H1 (cell line): ENCODE measurements around the gene MYDGF. TPM values are rescaled to one million over a fixed set of nuclear protein-coding genes. Genes with fewer than 3 reads are reported as not detected.

Experiments used
- CTCF ChIA-PET: fragments of 300-600 bp; sonication (Branson Sonifier 250); formaldehyde crosslinking; loops from one replicate; lab custom pipeline; 2021; ENCODE audit not compliant: partially characterized antibody; lab: Charles Lee
- POLR2A ChIA-PET: fragments of 300-600 bp; sonication (Branson Sonifier 250); formaldehyde crosslinking; loops from one replicate; lab custom pipeline; 2021; ENCODE audit warnings: inconsistent platforms; ENCODE audit not compliant: partially characterized antibody; lab: Charles Lee
- DNase-seq, 2 experiments: peaks; one replicate each; pipeline versions ENCODE4 v3.0.0 to v3.0.0-alpha.2; 2010 to 2022; ENCODE audit warnings: low spot score in 2 of 2, low read depth in 1 of 2, mixed read lengths in 1 of 2
- FAIRE-seq: peaks from 2 replicates; lab custom pipeline; 2011; peaks lifted over from hg19 to GRCh38; lab: Jason Lieb, UNC
- H2AFZ ChIP-seq: 2 replicates; pipeline ENCODE4 v1.8.1; 2012; ENCODE audit warnings: low read length, inconsistent platforms
- H2AK5ac ChIP-seq: 2 replicates; pipeline ENCODE4 v1.6.1; 2013; ENCODE audit warnings: low read depth, low read length
- H2BK120ac ChIP-seq: replicated peaks from 2 replicates; pipeline ENCODE3; 2013; ENCODE audit warnings: low read depth, low read length, inconsistent platforms
- H2BK12ac ChIP-seq: 2 replicates; pipeline ENCODE4 v1.6.1; 2013; ENCODE audit warnings: low read depth, low read length
- H2BK15ac ChIP-seq: 2 replicates; pipeline ENCODE4 v1.6.1; 2013; ENCODE audit warnings: low read length
- H2BK20ac ChIP-seq: 2 replicates; pipeline ENCODE4 v1.6.1; 2013; ENCODE audit warnings: low read length
- H2BK5ac ChIP-seq: 2 replicates; pipeline ENCODE4 v1.6.1; 2013; ENCODE audit warnings: low read depth, low read length
- H3K14ac ChIP-seq: 2 replicates; pipeline ENCODE4 v1.6.1; 2013; ENCODE audit warnings: inconsistent platforms; ENCODE audit not compliant: insufficient read length
- H3K18ac ChIP-seq: 2 replicates; pipeline ENCODE4 v1.6.1; 2013; ENCODE audit warnings: low read length; ENCODE audit errors: extremely low read depth
- H3K23ac ChIP-seq: 2 replicates; pipeline ENCODE4 v1.6.1; 2013; ENCODE audit warnings: inconsistent platforms; ENCODE audit not compliant: insufficient read length
- H3K23me2 ChIP-seq: 2 replicates; pipeline ENCODE4 v1.6.1; 2013; ENCODE audit warnings: low read depth, low read length
- H3K27ac ChIP-seq: 2 replicates; pipeline ENCODE4 v1.6.1; 2011; ENCODE audit warnings: low read depth, low read length, inconsistent platforms
- H3K27me3 ChIP-seq, 4 experiments: replicated peaks in 1 of 4; 1 replicate in 1 of 4; 2 replicates in 3 of 4; pipeline versions ENCODE4 v1.6.1 to v1.8.1; 2011 to 2013; ENCODE audit warnings: low read length in 3 of 4, mild to moderate bottlenecking in 3 of 4, inconsistent platforms in 2 of 4, mixed read lengths in 2 of 4, moderate library complexity in 1 of 4; ENCODE audit not compliant: control insufficient read depth in 3 of 4, insufficient read depth in 3 of 4; ENCODE audit errors: extremely low read depth in 1 of 4
- H3K36me3 ChIP-seq, 4 experiments: 2 replicates each; pipeline versions ENCODE4 v1.6.1 to v1.8.1; 2011 to 2013; ENCODE audit warnings: mild to moderate bottlenecking in 4 of 4, low read length in 3 of 4, moderate library complexity in 2 of 4, control low read depth in 1 of 4, inconsistent platforms in 1 of 4; ENCODE audit not compliant: insufficient read depth in 4 of 4, control insufficient read depth in 2 of 4
- H3K4ac ChIP-seq: replicated peaks from 2 replicates; pipeline ENCODE3; 2013; ENCODE audit warnings: low read length, low read depth, mixed read lengths, inconsistent platforms; ENCODE audit not compliant: insufficient read length
- H3K4me1 ChIP-seq, 4 experiments: replicated peaks in 1 of 4; 1 replicate in 1 of 4; 2 replicates in 3 of 4; pipeline versions ENCODE4 v1.6.1 to v1.8.1; 2011 to 2013; ENCODE audit warnings: low read length in 3 of 4, inconsistent platforms in 2 of 4, mixed read lengths in 1 of 4; ENCODE audit not compliant: insufficient read depth in 4 of 4, control insufficient read depth in 3 of 4
- H3K4me2 ChIP-seq, 2 experiments: 2 replicates each; pipeline versions ENCODE4 v1.6.1 to v1.8.1; 2011 to 2013; ENCODE audit warnings: low read depth in 2 of 2, low read length in 2 of 2, control low read depth in 1 of 2, inconsistent platforms in 1 of 2, mild to moderate bottlenecking in 1 of 2; ENCODE audit not compliant: insufficient read depth in 1 of 2
- H3K4me3 ChIP-seq, 4 experiments: fragments of 200-600, 300-600 bp in 1 of 4; sonication (generic), shearing (Covaris generic), sonication (Bioruptor Twin) in 1 of 4; 2 replicates each; pipeline versions ENCODE4 v1.5.1 to v1.8.1; 2011 to 2016; ENCODE audit warnings: low read length in 4 of 4, low read depth in 3 of 4, control low read depth in 2 of 4, inconsistent platforms in 2 of 4, mild to moderate bottlenecking in 2 of 4, mixed read lengths in 1 of 4, moderate library complexity in 1 of 4; ENCODE audit not compliant: insufficient read depth in 2 of 4; ENCODE audit errors: extremely low read depth in 1 of 4
- H3K56ac ChIP-seq: replicated peaks from 2 replicates; pipeline ENCODE3; 2013; ENCODE audit warnings: low read depth, mild to moderate bottlenecking, mixed read lengths, low read length, inconsistent platforms; ENCODE audit not compliant: insufficient read length
- H3K79me1 ChIP-seq: 2 replicates; pipeline ENCODE4 v1.6.1; 2013; ENCODE audit warnings: low read depth, low read length, control low read depth
- H3K79me2 ChIP-seq, 2 experiments: 2 replicates each; pipeline versions ENCODE4 v1.6.1 to v1.8.1; 2012 to 2013; ENCODE audit warnings: low read length in 2 of 2, mild to moderate bottlenecking in 2 of 2, inconsistent platforms in 1 of 2; ENCODE audit not compliant: insufficient read depth in 2 of 2, control insufficient read depth in 1 of 2
- H3K9ac ChIP-seq, 4 experiments: replicated peaks in 1 of 4; 1 replicate in 1 of 4; 2 replicates in 3 of 4; pipeline versions ENCODE4 v1.6.1 to v1.8.1; 2011 to 2013; ENCODE audit warnings: low read depth in 3 of 4, low read length in 3 of 4, control low read depth in 2 of 4, mild to moderate bottlenecking in 2 of 4, moderate library complexity in 2 of 4, inconsistent platforms in 1 of 4; ENCODE audit errors: extremely low read depth in 1 of 4
- H3K9me3 ChIP-seq, 2 experiments: 2 replicates each; pipeline versions ENCODE4 v1.6.1 to v1.8.1; 2012 to 2013; ENCODE audit warnings: mild to moderate bottlenecking in 2 of 2, moderate library complexity in 2 of 2, control low read depth in 1 of 2, inconsistent platforms in 1 of 2, low read depth in 1 of 2, low read length in 1 of 2, mixed read lengths in 1 of 2; ENCODE audit not compliant: insufficient read depth in 2 of 2
- H4K20me1 ChIP-seq, 2 experiments: replicated peaks in 1 of 2; 2 replicates each; pipeline versions ENCODE3 to v1.8.1; 2011 to 2013; ENCODE audit warnings: inconsistent platforms in 2 of 2, low read length in 2 of 2, mild to moderate bottlenecking in 1 of 2; ENCODE audit not compliant: insufficient read depth in 2 of 2, control insufficient read depth in 1 of 2
- H4K5ac ChIP-seq: 2 replicates; pipeline ENCODE4 v1.6.1; 2013; ENCODE audit warnings: low read length, low read depth, mixed read lengths, inconsistent platforms; ENCODE audit not compliant: insufficient read length
- H4K8ac ChIP-seq: 2 replicates; pipeline ENCODE4 v1.8.0; 2013; ENCODE audit warnings: mild to moderate bottlenecking, moderate library complexity, low read length, inconsistent platforms; ENCODE audit not compliant: insufficient read depth; ENCODE audit errors: extremely low read depth
- H4K91ac ChIP-seq: replicated peaks from 2 replicates; pipeline ENCODE3; 2013; ENCODE audit warnings: low read length, mixed read lengths, inconsistent platforms; ENCODE audit not compliant: insufficient read length
- CEBPB ChIP-seq: IDR thresholded peaks from 2 replicates; pipeline ENCODE4 v1.6.1; 2012; ENCODE audit warnings: low read depth, low read length
- CTBP2 ChIP-seq: IDR thresholded peaks from 2 replicates; pipeline ENCODE4 v1.7.0; 2011; ENCODE audit warnings: borderline replicate concordance, mild to moderate bottlenecking, moderate library complexity, mixed read lengths, low read length; ENCODE audit not compliant: insufficient read depth, insufficient read length
- E2F6 ChIP-seq: IDR thresholded peaks from 2 replicates; pipeline ENCODE4 v1.6.1; 2012; ENCODE audit warnings: inconsistent platforms
- FOSL1 ChIP-seq: IDR thresholded peaks from 2 replicates; pipeline ENCODE4 v1.6.1; 2011; ENCODE audit warnings: mild to moderate bottlenecking, low read depth, low read length, moderate library complexity; ENCODE audit not compliant: insufficient read depth
- GABPA ChIP-seq: IDR thresholded peaks from 2 replicates; pipeline ENCODE4 v1.6.1; 2011; ENCODE audit warnings: mild to moderate bottlenecking, low read length, moderate library complexity, borderline replicate concordance; ENCODE audit not compliant: insufficient read depth
- HDAC2 ChIP-seq, 2 experiments: fragments of 300-600 bp in 1 of 2; sonication (generic) in 1 of 2; IDR thresholded peaks; 2 replicates each; pipeline ENCODE4 v1.6.1; 2011 to 2012; ENCODE audit warnings: low read depth in 2 of 2, low read length in 2 of 2, mild to moderate bottlenecking in 2 of 2, moderate library complexity in 2 of 2, borderline replicate concordance in 1 of 2, inconsistent platforms in 1 of 2
- POLR2AphosphoS5 ChIP-seq: IDR thresholded peaks from 2 replicates; pipeline ENCODE4 v1.6.1; 2011; ENCODE audit warnings: low read depth, low read length
- YY1 ChIP-seq: IDR thresholded peaks from 2 replicates; pipeline ENCODE4 v1.6.1; 2011; ENCODE audit warnings: low read depth, mild to moderate bottlenecking, low read length
- WGBS, 2 experiments: shearing (Covaris generic) in 1 of 2; methylation state at CpG; one replicate each; pipeline versions ENCODE4 v1.1.6 to v1.1.7; 2013 to 2015; ENCODE audit warnings: low lambda C conversion rate in 2 of 2, mixed read lengths in 2 of 2, inconsistent platforms in 1 of 2, low coverage in 1 of 2, missing lambda C conversion rate in 1 of 2; ENCODE audit not compliant: insufficient replicate concordance in 2 of 2, insufficient coverage in 1 of 2, insufficient read length in 1 of 2; ENCODE audit errors: extremely low coverage in 1 of 2, missing lambda C conversion rate in 1 of 2; 5-methylcytosine and 5-hydroxymethylcytosine counted together
- polyA plus RNA-seq, 7 experiments: library from polyadenylated mRNA; depleted of rRNA in 3 of 7; stranded (reverse) in 5 of 7; unstranded in 2 of 7; fragments of >200 nt in 5 of 7; fragments of 200-250 nt in 2 of 7; gene quantifications; 1 replicate in 5 of 7; 2 replicates in 1 of 7; 4 replicates in 1 of 7; pipeline versions ENCODE4 v1.2.1 to v1.2.3, GENCODE V29; 2011 to 2013; ENCODE audit warnings: missing spikeins in 2 of 7, mixed read lengths in 2 of 7
- total RNA-seq: library from RNA; stranded (reverse); fragmentation: NEBNext Ultra II Directional; extraction: Animal tissue kit (Norgen Biotek cat#: 25700); gene quantifications from 2 replicates; pipeline ENCODE4 v1.2.1, GENCODE V29; 2021
- TF ChIP-seq, protein P1 (sequence below), 3 experiments: IDR thresholded peaks; 1 replicate in 2 of 3; 2 replicates in 1 of 3; pipeline versions ENCODE4 v1.5.1 to v1.6.1; 2011; ENCODE audit warnings: low read length in 3 of 3, mild to moderate bottlenecking in 3 of 3, inconsistent platforms in 2 of 3, low read depth in 1 of 3, moderate library complexity in 1 of 3; ENCODE audit not compliant: insufficient read depth in 1 of 3; ENCODE audit errors: control extremely low read depth in 1 of 3
- TF ChIP-seq, protein P2 (sequence below): IDR thresholded peaks from 2 replicates; pipeline ENCODE4 v1.6.1; 2011; ENCODE audit warnings: low read depth, mild to moderate bottlenecking, low read length; ENCODE audit not compliant: insufficient read depth

The MYDGF gene
- total and polyA plus RNA-seq, 2 of the 8 experiments (the other 6 are each of a cell fraction or from before 2014, with no cell fraction given) = 40.6 to 51.1 TPM

- no peak overlapping the region for H4K8ac ChIP-seq
- H3K18ac ChIP-seq = no peak overlapping the region
- no peaks in the 10 kb centered on the region for H3K23me2 ChIP-seq
- H2BK5ac ChIP-seq = no peak overlapping the region
- H3K79me2 ChIP-seq = no peaks in the 10 kb centered on the region
- no peaks in the 10 kb centered on the region for H3K9me3 ChIP-seq
- H2AFZ ChIP-seq = no peak overlapping the region
- no peak overlapping the region for H3K23ac ChIP-seq
- H3K56ac ChIP-seq = no peak overlapping the region
- H3K4me2 ChIP-seq = no peak overlapping the region
- H3K79me1 ChIP-seq = no peaks in the 10 kb centered on the region
- H4K20me1 ChIP-seq = peaks cover 2 to 12% of the 10 kb centered on the region in 2 experiments
- FAIRE-seq = no peak
- no peaks in the 10 kb centered on the region for H3K27me3 ChIP-seq
- H3K36me3 ChIP-seq = peaks cover 10 to 48% (median 34%) of the 10 kb centered on the region in 4 experiments; a peak in 7 of 8 replicates
- no peak overlapping the region for H3K9ac ChIP-seq
- no peak overlapping the region for H2BK15ac ChIP-seq
- 100% methylated on average over 6 of the region's 9 CpGs; no CpG with 5 or more reads in 1 of the 2 experiments for WGBS, 2 experiments
- H2BK12ac ChIP-seq = no peak overlapping the region
- H4K5ac ChIP-seq = no peak overlapping the region
- H2BK20ac ChIP-seq = no peak overlapping the region
- H3K27ac ChIP-seq = no peak overlapping the region
- no peak for DNase-seq
- no peak overlapping the region for H2AK5ac ChIP-seq
- no peak overlapping the region for H2BK120ac ChIP-seq
- H4K91ac ChIP-seq = no peak overlapping the region
- ChIA-PET CTCF (no interaction called here), POLR2A (no interaction called here)
- H3K4me3 ChIP-seq = no peak overlapping the region
- H3K4ac ChIP-seq = no peak overlapping the region
- no peak overlapping the region for H3K14ac ChIP-seq
- no peaks in the 10 kb centered on the region for H3K4me1 ChIP-seq
- TF ChIP-seq CEBPB (no peak), CTBP2 (no peak), E2F6 (no peak), FOSL1 (no peak), POLR2AphosphoS5 (no peak), HDAC2 (IDR thresholded peaks at IDR 0.05; ENCODE audit: borderline replicate concordance in 1 of 2, low read depth in 2 of 2, low read length in 2 of 2) (no peak), GABPA (no peak), YY1 (no peak)
- TF ChIP-seq, protein P1, sequence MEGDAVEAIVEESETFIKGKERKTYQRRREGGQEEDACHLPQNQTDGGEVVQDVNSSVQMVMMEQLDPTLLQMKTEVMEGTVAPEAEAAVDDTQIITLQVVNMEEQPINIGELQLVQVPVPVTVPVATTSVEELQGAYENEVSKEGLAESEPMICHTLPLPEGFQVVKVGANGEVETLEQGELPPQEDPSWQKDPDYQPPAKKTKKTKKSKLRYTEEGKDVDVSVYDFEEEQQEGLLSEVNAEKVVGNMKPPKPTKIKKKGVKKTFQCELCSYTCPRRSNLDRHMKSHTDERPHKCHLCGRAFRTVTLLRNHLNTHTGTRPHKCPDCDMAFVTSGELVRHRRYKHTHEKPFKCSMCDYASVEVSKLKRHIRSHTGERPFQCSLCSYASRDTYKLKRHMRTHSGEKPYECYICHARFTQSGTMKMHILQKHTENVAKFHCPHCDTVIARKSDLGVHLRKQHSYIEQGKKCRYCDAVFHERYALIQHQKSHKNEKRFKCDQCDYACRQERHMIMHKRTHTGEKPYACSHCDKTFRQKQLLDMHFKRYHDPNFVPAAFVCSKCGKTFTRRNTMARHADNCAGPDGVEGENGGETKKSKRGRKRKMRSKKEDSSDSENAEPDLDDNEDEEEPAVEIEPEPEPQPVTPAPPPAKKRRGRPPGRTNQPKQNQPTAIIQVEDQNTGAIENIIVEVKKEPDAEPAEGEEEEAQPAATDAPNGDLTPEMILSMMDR (IDR thresholded peaks at IDR 0.05; ENCODE audit: control extremely low read depth in 1 of 3, insufficient read depth in 1 of 3, low read depth in 1 of 3, low read length in 3 of 3) = no peak
- TF ChIP-seq, protein P2, sequence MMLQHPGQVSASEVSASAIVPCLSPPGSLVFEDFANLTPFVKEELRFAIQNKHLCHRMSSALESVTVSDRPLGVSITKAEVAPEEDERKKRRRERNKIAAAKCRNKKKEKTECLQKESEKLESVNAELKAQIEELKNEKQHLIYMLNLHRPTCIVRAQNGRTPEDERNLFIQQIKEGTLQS = no peak
Observed at GRCh38 chr19:4691373-4691772, 21.2 kb upstream of the MYDGF start.
